SK-N-SH (cell line): ENCODE results near the gene CACNA2D1. TPM values are rescaled to one million over a fixed set of nuclear protein-coding genes. Genes with fewer than 3 reads are reported as not detected.

ENCODE experiments used
- CTCF ChIA-PET: fragments of 300-600, 350-600 bp; formaldehyde crosslinking; extraction: SDS; loops from one replicate; lab custom pipeline; 2021; lab: Yijun Ruan, JAX
- POLR2A ChIA-PET: fragments of 350-600 bp; sonication (Branson Sonifier 250); formaldehyde crosslinking; extraction: SDS; loops from one replicate; lab custom pipeline; 2020; ENCODE audit warnings: antibody characterized with exemption, inconsistent platforms; lab: Yijun Ruan, JAX
- DNase-seq: peaks from one replicate; pipeline ENCODE4 v3.0.0; 2012
- H2AFZ ChIP-seq: fragments of 200-600 bp; sonication (generic); 2 replicates; pipeline ENCODE4 v1.8.1; 2016; ENCODE audit warnings: antibody characterized with exemption, mild to moderate bottlenecking, low read depth
- H3F3A ChIP-seq: fragments of 200-600 bp; sonication (generic); replicated peaks from 2 replicates; pipeline ENCODE3; 2016; ENCODE audit warnings: antibody characterized with exemption, mild to moderate bottlenecking; ENCODE audit not compliant: insufficient read depth
- H3K27ac ChIP-seq, 2 experiments: fragments of 200-500 bp in 1 of 2; fragments of 200-600 bp in 1 of 2; sonication (Bioruptor generic) in 1 of 2; sonication (generic), shearing (Covaris generic) in 1 of 2; 2 replicates each; pipeline versions ENCODE4 v1.5.1 to v1.6.1; 2014 to 2016; ENCODE audit warnings: low read depth in 2 of 2, inconsistent platforms in 1 of 2, low read length in 1 of 2, mild to moderate bottlenecking in 1 of 2, mixed read lengths in 1 of 2
- H3K27me3 ChIP-seq: fragments of 200-600 bp; sonication (generic), shearing (Covaris generic); 2 replicates; pipeline ENCODE4 v1.6.1; 2016; ENCODE audit warnings: mixed run types; ENCODE audit not compliant: insufficient read depth
- H3K36me3 ChIP-seq, 2 experiments: fragments of 200-500 bp in 1 of 2; fragments of 200-600 bp in 1 of 2; sonication (Bioruptor generic) in 1 of 2; sonication (generic) in 1 of 2; replicated peaks in 1 of 2; 2 replicates each; pipeline versions ENCODE3 to v1.5.1; 2014 to 2016; ENCODE audit warnings: low read length in 1 of 2, mild to moderate bottlenecking in 1 of 2; ENCODE audit not compliant: insufficient read depth in 2 of 2, control insufficient read depth in 1 of 2
- H3K4me1 ChIP-seq, 2 experiments: fragments of 200-500 bp in 1 of 2; fragments of 200-600 bp in 1 of 2; sonication (Bioruptor generic) in 1 of 2; sonication (generic), shearing (Covaris generic) in 1 of 2; 2 replicates each; pipeline versions ENCODE4 v1.5.1 to v1.6.1; 2014 to 2016; ENCODE audit warnings: low read depth in 1 of 2, low read length in 1 of 2, mixed run types in 1 of 2; ENCODE audit not compliant: insufficient read depth in 2 of 2, control insufficient read depth in 1 of 2
- H3K4me2 ChIP-seq: fragments of 200-600 bp; sonication (generic), shearing (Covaris generic); 2 replicates; pipeline ENCODE4 v1.6.1; 2017; ENCODE audit warnings: mixed run types
- H3K4me3 ChIP-seq, 2 experiments: fragments of 200-500 bp in 1 of 2; fragments of 200-600 bp in 1 of 2; sonication (Bioruptor generic) in 1 of 2; sonication (generic), shearing (Covaris generic) in 1 of 2; 2 replicates each; pipeline versions ENCODE4 v1.5.1 to v1.8.1; 2014 to 2016; ENCODE audit warnings: low read depth in 2 of 2, inconsistent platforms in 1 of 2, low read length in 1 of 2, mild to moderate bottlenecking in 1 of 2, mixed read lengths in 1 of 2, moderate library complexity in 1 of 2
- H3K79me2 ChIP-seq: fragments of 200-600 bp; sonication (generic); 2 replicates; pipeline ENCODE4 v1.8.1; 2017; ENCODE audit warnings: mild to moderate bottlenecking; ENCODE audit not compliant: insufficient read depth
- H3K9ac ChIP-seq: fragments of 200-600 bp; sonication (generic); 2 replicates; pipeline ENCODE4 v1.6.1; 2017; ENCODE audit warnings: mixed run types
- H3K9me2 ChIP-seq: fragments of 200-600 bp; sonication (generic); 2 replicates; pipeline ENCODE4 v1.6.1; 2017; ENCODE audit warnings: mixed run types
- H3K9me3 ChIP-seq: fragments of 200-600 bp; sonication (generic); 2 replicates; pipeline ENCODE4 v1.6.1; 2017; ENCODE audit warnings: mixed run types, mild to moderate bottlenecking, moderate library complexity
- H4K20me1 ChIP-seq: fragments of 200-600 bp; sonication (generic); 2 replicates; pipeline ENCODE4 v1.6.1; 2017; ENCODE audit warnings: mild to moderate bottlenecking, mixed run types; ENCODE audit not compliant: insufficient read depth
- FOXJ3 ChIP-seq: sonication (generic); formaldehyde crosslinking; IDR thresholded peaks from 2 replicates; pipeline ENCODE4 v1.5.1; 2020; ENCODE audit warnings: mild to moderate bottlenecking, missing genetic modification reagents
- FOXM1 ChIP-seq: IDR thresholded peaks from 2 replicates; pipeline ENCODE4 v1.4.0; 2012; ENCODE audit warnings: low read depth, mild to moderate bottlenecking
- GABPA ChIP-seq: IDR thresholded peaks from 2 replicates; pipeline ENCODE4 v1.4.0; 2012; ENCODE audit warnings: low read depth, mild to moderate bottlenecking
- GATA2 ChIP-seq: sonication (generic); formaldehyde crosslinking; IDR thresholded peaks from 2 replicates; pipeline ENCODE4 v1.5.0; 2020; ENCODE audit warnings: mild to moderate bottlenecking, missing genetic modification reagents
- JUND ChIP-seq: IDR thresholded peaks from 2 replicates; pipeline ENCODE4 v1.4.0; 2012
- MEF2A ChIP-seq: IDR thresholded peaks from 2 replicates; pipeline ENCODE4 v1.4.0; 2012; ENCODE audit warnings: low read depth, borderline replicate concordance
- MXI1 ChIP-seq: IDR thresholded peaks from 2 replicates; pipeline ENCODE4 v1.6.1; 2012; ENCODE audit warnings: mild to moderate bottlenecking, low read depth, low read length, improper control_type of control experiment
- NFIC ChIP-seq: IDR thresholded peaks from 2 replicates; pipeline ENCODE4 v1.4.0; 2012; ENCODE audit warnings: borderline replicate concordance
- POLR2AphosphoS5 ChIP-seq: IDR thresholded peaks from 2 replicates; pipeline ENCODE4 v1.6.1; 2012; ENCODE audit warnings: low read depth, low read length
- RFX5 ChIP-seq: IDR thresholded peaks from 2 replicates; pipeline ENCODE4 v1.6.1; 2012; ENCODE audit warnings: mild to moderate bottlenecking, improper control_type of control experiment, low read length
- SMC3 ChIP-seq: IDR thresholded peaks from 2 replicates; pipeline ENCODE4 v1.6.1; 2012; ENCODE audit warnings: low read depth, low read length, improper control_type of control experiment
- TAF1 ChIP-seq: IDR thresholded peaks from 2 replicates; pipeline ENCODE4 v1.6.1; 2012; ENCODE audit warnings: low read depth, mild to moderate bottlenecking, low read length, moderate library complexity, borderline replicate concordance
- TCF12 ChIP-seq: IDR thresholded peaks from 2 replicates; pipeline ENCODE4 v1.4.0; 2012
- TEAD4 ChIP-seq: IDR thresholded peaks from 2 replicates; pipeline ENCODE4 v1.4.0; 2012; ENCODE audit warnings: mild to moderate bottlenecking, borderline replicate concordance; ENCODE audit not compliant: insufficient read depth
- WGBS: methylation state at CpG from one replicate; pipeline ENCODE4 v1.1.6; 2017; ENCODE audit warnings: low lambda C conversion rate; 5-methylcytosine and 5-hydroxymethylcytosine counted together
- polyA plus RNA-seq, 3 experiments: library from polyadenylated mRNA; depleted of rRNA; stranded (reverse); fragments of >200 nt; gene quantifications; 2 replicates each; pipeline ENCODE4 v1.2.3, GENCODE V29; 2012
- TF ChIP-seq, protein P1 (sequence below): IDR thresholded peaks from 2 replicates; pipeline ENCODE4 v1.4.0; 2012; ENCODE audit warnings: low read depth, borderline replicate concordance
- TF ChIP-seq, protein P2 (sequence below): IDR thresholded peaks from 2 replicates; pipeline ENCODE4; 2012
- TF ChIP-seq, protein P3 (sequence below): fragments of 150-350 bp; IDR thresholded peaks from 2 replicates; pipeline ENCODE4 v1.6.1; 2016; ENCODE audit warnings: mild to moderate bottlenecking, low read depth, low read length
- TF ChIP-seq, protein P4 (sequence below): IDR thresholded peaks from 2 replicates; pipeline ENCODE4 v1.4.0; 2012; ENCODE audit warnings: low read depth, borderline replicate concordance
- TF ChIP-seq, protein P5 (sequence below): fragments of 200-600 bp; sonication (generic); IDR thresholded peaks from 2 replicates; pipeline ENCODE4 v1.6.1; 2017; ENCODE audit warnings: antibody characterized with exemption, mild to moderate bottlenecking, moderate library complexity

The CACNA2D1 gene
- polyA plus RNA-seq, 1 of the 3 experiments (the other 2 are of a cell fraction), result 3.4 TPM

DNA sequence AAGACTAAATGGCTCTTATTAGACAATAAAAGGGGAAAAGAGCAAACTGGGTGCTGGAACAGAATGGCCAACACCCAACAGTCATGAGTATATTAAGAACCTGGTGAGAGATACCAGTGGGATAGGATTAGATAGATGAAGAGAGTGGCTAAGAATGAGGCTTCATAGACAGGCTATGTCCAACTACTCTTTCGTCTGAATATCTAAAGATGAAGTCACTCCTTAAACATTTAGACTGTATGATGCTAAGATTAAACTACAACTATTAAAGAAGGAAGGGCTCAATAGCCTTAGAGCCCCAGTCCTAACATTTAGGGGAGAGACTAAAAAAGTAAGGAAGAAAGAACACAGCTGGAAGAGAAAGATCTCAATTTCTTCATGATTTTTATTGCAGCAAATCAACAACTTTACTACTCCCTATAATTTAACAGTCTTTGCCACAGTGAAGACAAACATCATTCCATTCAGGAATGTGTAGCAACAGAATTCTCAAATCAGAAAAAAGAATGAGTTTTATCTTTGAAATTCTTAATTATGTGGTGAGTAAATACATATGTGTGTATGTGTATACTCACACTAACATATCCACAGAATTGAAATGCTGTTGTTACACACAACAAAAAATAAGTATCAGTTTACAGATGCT lies 45.6 kb downstream of the CACNA2D1 start:
- no peak for DNase-seq
- WGBS, result 81% methylated on average over 1 of the region's 1 CpG
- ChIA-PET CTCF (interaction anchor here (0.6 to 2.2 kb wide), 4 partner anchors 12 to 176 kb away, joined by 3 to 6 read pairs (median 3); no protein-coding TSS in a partner anchor), POLR2A (no interaction called here)
- H4K20me1 ChIP-seq, result no peaks in the 10 kb centered on the region
- H3K9me2 ChIP-seq, result no peaks in the 10 kb centered on the region
- H3K4me3 ChIP-seq, result no peak overlapping the region
- H3K4me2 ChIP-seq, result no peak overlapping the region
- no peaks in the 10 kb centered on the region for H3K9me3 ChIP-seq
- H3K27me3 ChIP-seq, result no peaks in the 10 kb centered on the region
- TF ChIP-seq TEAD4 (no peak), MEF2A (no peak), POLR2AphosphoS5 (no peak), SMC3 (no peak), GATA2 (no peak), NFIC (no peak), MXI1 (no peak), FOXM1 (no peak), FOXJ3 (CRISPR knock-in tag) (no peak)
- TF ChIP-seq, protein P1, sequence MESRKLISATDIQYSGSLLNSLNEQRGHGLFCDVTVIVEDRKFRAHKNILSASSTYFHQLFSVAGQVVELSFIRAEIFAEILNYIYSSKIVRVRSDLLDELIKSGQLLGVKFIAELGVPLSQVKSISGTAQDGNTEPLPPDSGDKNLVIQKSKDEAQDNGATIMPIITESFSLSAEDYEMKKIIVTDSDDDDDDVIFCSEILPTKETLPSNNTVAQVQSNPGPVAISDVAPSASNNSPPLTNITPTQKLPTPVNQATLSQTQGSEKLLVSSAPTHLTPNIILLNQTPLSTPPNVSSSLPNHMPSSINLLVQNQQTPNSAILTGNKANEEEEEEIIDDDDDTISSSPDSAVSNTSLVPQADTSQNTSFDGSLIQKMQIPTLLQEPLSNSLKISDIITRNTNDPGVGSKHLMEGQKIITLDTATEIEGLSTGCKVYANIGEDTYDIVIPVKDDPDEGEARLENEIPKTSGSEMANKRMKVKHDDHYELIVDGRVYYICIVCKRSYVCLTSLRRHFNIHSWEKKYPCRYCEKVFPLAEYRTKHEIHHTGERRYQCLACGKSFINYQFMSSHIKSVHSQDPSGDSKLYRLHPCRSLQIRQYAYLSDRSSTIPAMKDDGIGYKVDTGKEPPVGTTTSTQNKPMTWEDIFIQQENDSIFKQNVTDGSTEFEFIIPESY, result no peak
- H3K9ac ChIP-seq, result no peak overlapping the region
- H3K4me1 ChIP-seq, result peaks cover 5 to 8% of the 10 kb centered on the region in 2 experiments; a peak in 3 of 4 replicates
- no peaks in the 10 kb centered on the region for H3K36me3 ChIP-seq
- no peaks in the 10 kb centered on the region for H3K79me2 ChIP-seq
- H3K27ac ChIP-seq, result no peak overlapping the region
- no peak overlapping the region for H2AFZ ChIP-seq
- no peaks in the 10 kb centered on the region for H3F3A ChIP-seq

DNA sequence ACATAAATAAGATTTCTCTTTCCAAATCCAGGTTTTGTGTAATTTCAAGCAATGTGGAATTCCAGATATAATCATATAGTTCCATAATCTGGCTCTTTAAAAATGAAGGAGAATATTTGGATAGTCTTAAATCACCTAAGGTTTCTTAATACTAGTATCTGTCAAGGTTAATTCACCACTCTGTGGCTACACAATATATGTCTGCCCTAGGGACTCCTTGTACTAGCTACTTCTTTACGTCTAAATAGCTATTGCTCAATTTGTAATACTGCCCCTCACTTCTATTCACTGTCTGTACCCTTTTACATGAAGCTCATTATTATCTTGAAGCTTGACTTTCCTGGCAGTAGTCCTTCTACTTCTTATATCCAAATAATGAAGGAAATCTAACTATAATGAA lies 47.2 kb downstream of the CACNA2D1 start:
- ChIA-PET CTCF (interaction anchor here (0.5 to 2.2 kb wide), 5 partner anchors 15 to 331 kb away, joined by 3 to 6 read pairs (median 3); no protein-coding TSS in a partner anchor), POLR2A (no interaction called here)
- no peaks in the 10 kb centered on the region for H3F3A ChIP-seq
- no peak overlapping the region for H3K9ac ChIP-seq
- no peaks in the 10 kb centered on the region for H3K27me3 ChIP-seq
- H3K4me1 ChIP-seq, result peaks cover 5 to 10% of the 10 kb centered on the region in 2 experiments; a peak in 3 of 4 replicates
- H3K9me3 ChIP-seq, result no peaks in the 10 kb centered on the region
- H3K36me3 ChIP-seq, result no peaks in the 10 kb centered on the region
- H2AFZ ChIP-seq, result no peak overlapping the region
- H3K4me2 ChIP-seq, result no peak overlapping the region
- no peak for TF ChIP-seq GABPA
- no peak for TF ChIP-seq JUND
- TF ChIP-seq TAF1, result no peak
- TF ChIP-seq, protein P2, sequence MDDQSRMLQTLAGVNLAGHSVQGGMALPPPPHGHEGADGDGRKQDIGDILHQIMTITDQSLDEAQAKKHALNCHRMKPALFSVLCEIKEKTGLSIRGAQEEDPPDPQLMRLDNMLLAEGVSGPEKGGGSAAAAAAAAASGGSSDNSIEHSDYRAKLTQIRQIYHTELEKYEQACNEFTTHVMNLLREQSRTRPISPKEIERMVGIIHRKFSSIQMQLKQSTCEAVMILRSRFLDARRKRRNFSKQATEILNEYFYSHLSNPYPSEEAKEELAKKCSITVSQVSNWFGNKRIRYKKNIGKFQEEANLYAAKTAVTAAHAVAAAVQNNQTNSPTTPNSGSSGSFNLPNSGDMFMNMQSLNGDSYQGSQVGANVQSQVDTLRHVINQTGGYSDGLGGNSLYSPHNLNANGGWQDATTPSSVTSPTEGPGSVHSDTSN, result no peak
- TF ChIP-seq, protein P3, sequence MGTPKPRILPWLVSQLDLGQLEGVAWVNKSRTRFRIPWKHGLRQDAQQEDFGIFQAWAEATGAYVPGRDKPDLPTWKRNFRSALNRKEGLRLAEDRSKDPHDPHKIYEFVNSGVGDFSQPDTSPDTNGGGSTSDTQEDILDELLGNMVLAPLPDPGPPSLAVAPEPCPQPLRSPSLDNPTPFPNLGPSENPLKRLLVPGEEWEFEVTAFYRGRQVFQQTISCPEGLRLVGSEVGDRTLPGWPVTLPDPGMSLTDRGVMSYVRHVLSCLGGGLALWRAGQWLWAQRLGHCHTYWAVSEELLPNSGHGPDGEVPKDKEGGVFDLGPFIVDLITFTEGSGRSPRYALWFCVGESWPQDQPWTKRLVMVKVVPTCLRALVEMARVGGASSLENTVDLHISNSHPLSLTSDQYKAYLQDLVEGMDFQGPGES, result no peak
- TF ChIP-seq TCF12, result no peak
- no peak for TF ChIP-seq RFX5
- no peak for TF ChIP-seq SMC3
- TF ChIP-seq, protein P4, sequence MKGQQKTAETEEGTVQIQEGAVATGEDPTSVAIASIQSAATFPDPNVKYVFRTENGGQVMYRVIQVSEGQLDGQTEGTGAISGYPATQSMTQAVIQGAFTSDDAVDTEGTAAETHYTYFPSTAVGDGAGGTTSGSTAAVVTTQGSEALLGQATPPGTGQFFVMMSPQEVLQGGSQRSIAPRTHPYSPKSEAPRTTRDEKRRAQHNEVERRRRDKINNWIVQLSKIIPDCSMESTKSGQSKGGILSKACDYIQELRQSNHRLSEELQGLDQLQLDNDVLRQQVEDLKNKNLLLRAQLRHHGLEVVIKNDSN, result no peak
- TF ChIP-seq, protein P5, sequence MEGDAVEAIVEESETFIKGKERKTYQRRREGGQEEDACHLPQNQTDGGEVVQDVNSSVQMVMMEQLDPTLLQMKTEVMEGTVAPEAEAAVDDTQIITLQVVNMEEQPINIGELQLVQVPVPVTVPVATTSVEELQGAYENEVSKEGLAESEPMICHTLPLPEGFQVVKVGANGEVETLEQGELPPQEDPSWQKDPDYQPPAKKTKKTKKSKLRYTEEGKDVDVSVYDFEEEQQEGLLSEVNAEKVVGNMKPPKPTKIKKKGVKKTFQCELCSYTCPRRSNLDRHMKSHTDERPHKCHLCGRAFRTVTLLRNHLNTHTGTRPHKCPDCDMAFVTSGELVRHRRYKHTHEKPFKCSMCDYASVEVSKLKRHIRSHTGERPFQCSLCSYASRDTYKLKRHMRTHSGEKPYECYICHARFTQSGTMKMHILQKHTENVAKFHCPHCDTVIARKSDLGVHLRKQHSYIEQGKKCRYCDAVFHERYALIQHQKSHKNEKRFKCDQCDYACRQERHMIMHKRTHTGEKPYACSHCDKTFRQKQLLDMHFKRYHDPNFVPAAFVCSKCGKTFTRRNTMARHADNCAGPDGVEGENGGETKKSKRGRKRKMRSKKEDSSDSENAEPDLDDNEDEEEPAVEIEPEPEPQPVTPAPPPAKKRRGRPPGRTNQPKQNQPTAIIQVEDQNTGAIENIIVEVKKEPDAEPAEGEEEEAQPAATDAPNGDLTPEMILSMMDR, result no peak
- H3K79me2 ChIP-seq, result no peaks in the 10 kb centered on the region
- H3K4me3 ChIP-seq, result no peak overlapping the region
- WGBS, result 87% methylated on average over 1 of the region's 1 CpG
- no peak for DNase-seq
- no peaks in the 10 kb centered on the region for H4K20me1 ChIP-seq
- H3K27ac ChIP-seq, result no peak overlapping the region
- no peaks in the 10 kb centered on the region for H3K9me2 ChIP-seq
